Stimulated activated CD4-positive, alpha-beta T cell treated with anti-CD3 and anti-CD28 coated beads, Interleukin-12 subunit alpha, Interleukin-12 subunit beta, amount 100 ng/mL, for 4 hours (primary cell): Measurements from ENCODE around the gene YARS1.

ENCODE experiments used
- DNase-seq: peaks from one replicate; pipeline ENCODE4 v3.0.0-alpha.2; 2020

The YARS1 gene

DNA sequence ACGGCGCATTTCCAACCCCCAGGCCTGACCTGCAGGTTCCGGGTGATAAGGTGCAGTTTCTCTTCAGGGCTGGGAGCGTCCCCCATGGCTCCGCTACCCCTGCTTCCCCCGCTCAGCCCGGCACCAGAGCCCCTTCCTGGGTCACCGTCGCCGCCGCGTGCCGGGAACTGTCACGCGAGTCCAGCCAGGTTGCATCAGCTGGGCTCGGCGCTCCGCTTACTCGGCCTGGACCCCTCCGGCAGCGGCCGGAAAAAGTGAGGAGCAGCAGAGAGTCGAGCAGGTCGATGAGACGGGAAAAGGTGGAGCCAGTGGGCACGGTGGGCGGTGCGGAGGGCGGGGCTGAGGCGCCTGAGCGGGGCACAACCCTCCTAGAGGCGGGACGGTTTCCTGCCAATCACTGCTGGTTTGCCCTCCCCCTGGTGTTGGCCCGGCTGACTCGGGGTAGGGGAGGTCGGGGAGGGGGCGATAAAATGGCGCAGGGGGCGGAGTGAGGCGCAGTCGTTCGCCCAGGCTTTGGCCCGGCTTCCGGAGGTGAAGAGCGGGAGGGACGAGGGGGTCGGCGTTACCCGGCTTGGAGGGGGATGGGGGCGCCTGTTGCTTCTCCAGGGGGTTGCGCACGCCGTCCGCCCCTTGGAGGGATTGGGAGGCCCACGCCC lies at the start of gene YARS1, which contains the start of gene S100PBP:
TSS of gene YARS1 (minus strand) at position 200 of the 656 bp plus-strand sequence. CDS start at position 86, 114 bp downstream.
TSS of gene S100PBP (plus strand) at position 495 of the 656 bp plus-strand sequence. CDS start 8,447 bp downstream, outside the sequence.
- DNase-seq: peak; percentile 100

DNA sequence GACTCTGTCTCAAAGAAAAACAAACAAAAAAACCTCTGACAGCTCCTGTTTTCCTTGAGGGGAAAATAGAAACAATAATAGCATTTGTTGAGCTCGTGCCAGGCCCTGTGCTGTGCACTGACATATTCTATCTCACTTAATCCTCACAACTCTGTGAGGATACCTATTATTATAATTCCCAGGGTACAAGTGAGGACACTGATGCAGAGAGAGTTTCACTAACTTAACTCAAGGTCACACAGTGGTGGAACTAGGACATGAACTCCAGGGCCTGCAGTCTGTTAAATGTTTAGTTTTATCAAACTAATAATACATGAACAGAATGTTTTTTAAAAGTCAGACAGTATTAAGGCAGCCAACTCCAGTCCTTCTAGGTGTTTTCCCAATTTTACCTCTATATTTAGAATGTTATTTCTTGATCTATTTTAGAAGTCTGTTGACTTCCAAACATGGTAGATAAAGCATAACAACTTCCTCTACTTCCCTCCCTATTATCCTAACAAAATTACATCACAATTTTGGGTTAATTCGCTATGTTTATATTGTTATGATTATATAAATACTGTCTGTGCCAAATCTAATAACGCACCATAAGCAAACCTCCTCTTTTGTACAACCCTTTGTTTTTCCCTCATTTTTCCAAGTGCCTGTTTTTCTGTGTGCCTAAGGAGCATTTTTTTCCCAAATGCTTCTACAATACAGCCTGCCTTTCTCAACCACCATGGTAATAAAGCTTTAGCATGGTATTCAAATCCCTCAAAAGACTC lies 48.7 kb upstream of the YARS1 start:
- DNase-seq: no peak

DNA sequence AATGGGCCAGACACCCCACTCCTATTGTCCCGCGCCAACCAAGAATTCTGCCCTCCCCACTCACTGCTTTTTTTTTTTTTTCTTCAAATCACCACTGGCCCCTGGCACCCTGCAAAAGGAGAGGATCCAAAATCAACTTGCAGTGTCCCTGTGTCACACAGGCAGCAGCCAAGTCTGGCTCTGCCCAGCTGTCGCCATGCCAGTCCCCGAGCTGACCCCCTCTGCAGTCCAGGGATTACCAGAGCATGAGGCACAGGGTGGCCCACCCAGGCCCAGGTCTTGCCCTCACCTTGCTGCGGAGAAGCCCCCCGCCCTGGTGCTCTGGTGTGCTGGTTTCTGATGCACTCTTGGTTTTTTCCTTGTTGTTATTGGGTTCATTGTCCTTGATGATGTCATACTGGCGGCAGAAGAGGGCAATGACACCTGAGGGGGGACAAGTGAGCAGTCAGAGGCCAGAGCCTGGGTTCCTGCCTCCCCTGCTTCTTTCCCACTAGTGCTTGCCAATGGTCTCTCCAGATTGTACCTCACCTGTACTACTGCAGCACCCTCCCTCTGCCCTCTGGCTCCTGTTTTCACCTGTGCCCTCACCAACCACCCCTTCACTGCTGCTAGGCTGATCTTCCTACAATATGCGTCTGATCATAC lies 47.3 kb upstream of the YARS1 start:
- no peak for DNase-seq

DNA sequence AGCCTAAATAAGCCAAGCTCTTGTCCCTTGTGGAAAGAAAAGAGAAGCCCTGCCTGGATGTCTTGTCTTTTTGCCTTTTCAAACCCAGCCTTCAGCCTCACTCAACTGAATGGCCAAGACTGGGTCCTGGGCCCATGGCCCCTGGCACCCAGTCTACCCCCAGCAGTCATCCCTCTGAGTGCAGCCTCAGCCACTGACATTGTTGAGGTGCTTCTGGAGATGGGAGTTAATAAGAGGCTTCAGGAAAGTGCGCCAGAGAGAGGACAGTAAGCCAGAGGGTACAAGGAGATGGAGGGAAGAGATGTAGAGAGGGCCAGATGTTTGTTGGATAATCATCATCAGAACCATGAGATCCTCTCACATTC lies 46.7 kb upstream of the YARS1 start:
- DNase-seq: no peak

DNA sequence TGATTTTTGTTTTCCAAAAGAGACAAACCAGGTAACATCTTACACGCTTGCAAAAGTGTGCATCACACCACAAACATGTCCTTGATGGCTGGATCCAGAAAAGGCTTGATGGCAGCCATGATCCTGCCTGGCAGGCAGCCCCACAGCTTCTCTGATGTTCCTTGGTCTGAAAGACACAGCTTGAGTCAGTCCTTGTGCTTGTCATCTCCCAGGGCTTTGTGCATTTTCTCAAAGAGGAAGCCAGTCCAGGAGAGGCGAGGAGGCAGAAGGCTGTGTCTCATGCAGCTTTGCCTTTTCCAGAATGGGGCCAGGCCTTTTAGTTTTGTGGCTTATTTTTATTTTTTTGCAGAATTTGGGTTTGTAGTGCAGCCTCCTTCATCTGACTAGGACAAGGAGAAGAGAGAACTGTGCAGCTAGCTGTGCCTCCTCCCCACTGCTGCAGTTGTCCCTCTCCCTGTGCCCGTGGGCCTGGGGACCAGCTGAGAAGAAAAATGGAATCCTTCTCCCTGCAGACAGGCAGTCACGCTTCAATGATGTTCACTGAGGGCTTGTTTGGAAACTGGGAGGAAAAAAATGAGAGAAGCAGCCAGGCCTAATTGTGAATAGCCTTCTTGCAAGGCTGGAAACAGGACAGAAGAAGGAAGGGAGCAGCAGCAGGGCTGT lies 46.2 kb upstream of the YARS1 start:
- DNase-seq: no peak

DNA sequence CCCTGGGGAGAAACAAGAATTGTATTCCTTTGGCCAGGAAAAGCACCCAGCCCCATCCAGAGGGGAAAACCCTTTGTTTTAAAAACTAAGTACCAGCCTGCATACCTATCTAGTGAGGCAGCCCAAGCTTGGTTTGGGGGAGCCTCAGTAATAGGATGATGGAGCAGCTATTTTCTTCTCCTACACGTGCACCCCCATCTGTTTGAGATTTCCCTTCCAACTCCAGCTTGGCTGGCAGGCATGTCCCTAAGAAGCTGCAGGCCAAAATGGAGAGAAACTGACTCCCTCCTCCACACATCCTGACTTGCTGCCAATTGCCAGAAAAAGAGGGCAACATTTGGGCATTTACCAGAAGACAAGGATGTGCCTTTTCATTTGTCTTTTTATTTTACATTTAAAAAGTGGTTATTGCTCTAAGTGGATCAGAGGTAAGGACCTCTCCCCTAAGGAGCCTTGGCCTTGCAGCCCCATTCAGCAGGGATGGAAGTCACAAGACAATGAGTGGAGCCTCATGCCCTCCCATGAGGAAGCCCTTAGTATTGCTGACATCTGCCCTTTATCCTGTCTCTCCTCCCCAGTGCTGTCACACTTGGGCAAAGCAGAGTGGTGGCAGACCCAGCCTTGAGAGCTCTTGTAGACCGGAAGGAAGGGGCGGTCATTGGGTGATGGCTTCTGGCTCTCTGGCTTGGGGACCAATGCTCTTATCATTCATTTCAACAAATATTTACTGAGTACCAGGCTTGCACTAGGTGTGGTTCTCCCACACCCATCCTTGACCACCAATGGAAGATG lies 44.9 kb upstream of the YARS1 start:
- no peak for DNase-seq

DNA sequence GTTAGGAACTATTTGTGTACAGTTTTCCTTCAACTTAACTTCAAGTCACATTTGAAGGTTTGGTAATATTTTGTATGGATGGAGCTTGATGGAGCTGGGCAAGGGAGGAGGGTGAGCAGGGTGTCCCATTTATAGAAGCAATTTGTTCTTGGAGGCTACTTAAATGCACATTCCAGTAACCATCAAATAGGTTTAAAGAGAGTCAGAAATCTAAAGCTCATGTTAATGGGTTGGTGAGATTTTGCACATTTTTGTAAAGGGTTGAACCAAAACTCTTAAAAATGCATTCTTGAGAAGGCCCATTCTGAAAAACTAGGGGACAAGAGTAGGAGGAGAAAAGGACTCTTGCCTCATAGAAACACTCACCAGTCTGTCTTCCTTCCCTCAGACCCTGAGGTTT lies 43.4 kb upstream of the YARS1 start:
- DNase-seq: no peak

DNA sequence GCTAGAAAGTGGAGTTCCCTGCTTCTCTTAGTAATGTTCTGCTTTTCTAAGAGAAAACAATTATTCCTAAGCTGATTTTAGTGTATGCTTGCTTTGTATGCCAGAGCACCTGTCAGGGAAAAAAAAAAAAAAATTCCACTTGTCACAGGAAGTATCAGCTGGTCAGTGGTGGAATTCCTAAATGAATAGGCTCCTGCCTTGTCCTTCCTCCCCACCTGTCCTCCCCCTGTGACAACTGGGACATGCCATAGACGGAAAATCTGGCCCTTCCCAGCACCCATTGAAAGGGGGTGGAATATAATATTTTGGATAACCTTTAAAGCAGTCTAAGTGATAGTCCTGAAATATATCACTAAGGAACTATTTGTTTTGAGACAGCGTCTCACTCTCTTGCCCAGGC lies 42.8 kb upstream of the YARS1 start:
- no peak for DNase-seq

DNA sequence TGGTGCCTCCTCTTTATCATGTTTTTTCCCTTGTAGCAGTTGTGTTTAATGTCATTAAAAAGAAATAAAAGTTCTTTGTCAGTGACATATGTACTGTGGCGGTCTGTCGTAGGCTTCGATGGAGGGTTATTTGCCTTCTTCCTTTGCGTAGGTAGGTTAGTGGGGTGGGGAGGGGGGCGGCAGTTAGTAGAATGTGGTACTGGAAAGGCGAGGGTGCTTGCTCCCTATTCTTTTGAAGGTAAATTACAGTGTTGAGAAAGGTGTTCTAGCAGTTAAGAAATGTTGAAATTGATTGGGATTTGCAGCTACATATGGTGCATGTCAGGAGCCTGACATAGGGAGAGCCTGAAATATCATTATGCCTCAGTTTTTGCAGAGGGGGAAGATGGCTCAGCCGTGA lies 41.6 kb upstream of the YARS1 start:
- DNase-seq: no peak

DNA sequence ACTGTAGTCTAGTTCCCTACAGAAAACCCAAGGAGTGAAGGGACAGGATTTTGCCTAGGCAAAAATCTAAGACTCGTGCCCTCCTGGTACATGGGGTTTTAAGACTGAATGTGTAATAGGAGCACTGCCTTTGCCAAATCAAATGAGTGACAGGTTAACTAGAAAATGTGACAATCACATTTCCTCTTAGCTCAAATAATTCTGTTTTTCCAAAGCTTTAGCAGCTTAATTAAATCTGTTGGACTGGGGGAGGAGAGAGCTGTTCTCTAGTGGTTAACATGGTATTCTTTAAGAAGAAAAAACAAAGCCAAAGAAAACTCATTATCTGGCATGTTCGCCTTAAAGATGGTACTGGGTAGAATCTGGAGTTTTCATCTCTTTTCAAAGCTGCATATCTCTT lies 41.0 kb upstream of the YARS1 start:
- DNase-seq: no peak

DNA sequence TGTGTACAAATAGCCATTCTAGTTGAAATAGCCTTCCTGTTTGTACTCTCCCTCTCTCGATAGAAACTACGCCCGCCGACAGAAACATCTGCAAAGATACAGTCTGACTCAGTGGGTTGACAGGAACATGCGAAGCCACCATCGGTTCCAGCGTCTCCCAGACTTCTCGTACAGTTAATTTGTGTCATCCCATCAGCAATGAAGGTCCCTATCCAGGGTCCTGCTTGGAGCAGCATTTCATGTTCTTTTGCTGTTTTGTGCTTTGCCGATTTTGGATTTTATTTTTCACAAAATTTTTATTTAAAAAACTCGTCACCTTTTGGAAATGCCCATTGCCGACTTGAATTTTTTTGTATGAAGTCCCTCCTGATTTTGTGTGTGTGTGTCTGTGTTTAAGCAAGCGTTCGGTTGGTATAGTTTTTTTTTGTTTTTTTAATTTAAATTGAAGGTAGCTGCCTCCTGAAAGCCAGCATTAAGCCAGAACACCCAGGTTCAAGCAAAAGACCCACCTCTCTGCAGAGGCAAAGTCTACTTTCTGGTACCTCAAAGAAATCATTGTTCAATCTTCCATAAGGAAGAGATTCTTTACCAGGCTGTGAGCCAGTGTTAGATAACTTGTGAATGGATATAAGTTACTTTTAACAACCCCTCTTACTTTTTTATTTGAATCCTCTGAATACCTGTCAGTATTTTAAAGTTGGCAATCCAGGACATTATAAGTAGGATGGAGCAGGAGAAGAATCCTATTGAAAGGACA lies 38.9 kb upstream of the YARS1 start:
- no peak for DNase-seq

DNA sequence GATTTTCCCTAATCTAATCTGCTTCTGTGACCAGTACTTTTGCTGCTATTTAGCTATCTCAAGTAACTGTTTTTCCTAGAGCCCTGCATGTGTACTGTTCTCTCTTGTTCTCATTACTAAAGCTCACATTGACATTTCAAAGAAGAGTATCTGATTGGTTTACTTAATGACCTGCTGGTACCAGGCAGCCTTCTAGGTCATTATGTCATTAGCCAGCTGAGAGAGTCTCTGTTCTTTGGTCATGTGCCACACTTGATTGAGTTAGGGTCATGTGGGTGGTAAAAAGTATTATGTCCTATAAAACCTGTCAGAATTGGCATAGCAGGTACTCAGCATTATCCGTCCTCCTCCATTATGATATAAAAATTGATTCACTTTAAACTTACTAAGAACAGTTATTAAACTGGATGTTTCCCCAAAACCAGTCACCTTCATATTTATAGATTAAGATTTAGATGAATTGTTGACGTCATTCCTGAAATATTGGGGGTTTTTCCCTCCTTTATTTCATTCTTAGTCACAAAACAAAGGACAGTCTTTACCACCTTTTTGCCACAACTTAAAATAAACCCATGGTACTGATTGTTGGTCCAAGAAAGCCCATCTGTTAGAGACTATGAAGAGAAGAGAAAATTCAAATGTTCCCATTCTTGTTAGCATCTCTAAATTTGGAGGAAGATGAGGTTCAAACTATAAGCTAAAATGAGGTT lies 31.4 kb upstream of the YARS1 start:
- DNase-seq: no peak

DNA sequence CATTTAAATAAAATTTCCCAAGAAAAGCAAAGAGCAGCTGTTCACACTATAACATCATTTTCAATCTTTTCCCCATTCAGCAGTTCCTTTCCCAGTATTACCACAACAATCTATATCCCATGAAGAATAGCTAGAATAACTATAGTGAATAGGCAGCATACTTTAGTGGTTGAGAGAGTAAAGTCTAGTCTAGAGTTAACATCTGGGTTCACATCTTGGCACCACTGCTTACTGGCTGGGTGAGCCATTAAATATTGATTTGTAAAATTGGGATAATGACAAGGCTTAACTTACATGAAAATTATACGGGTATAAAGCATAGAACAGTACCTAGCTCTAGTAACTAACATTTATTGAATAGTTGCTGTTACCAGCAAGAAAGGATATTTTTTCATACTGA lies 14.7 kb upstream of the YARS1 start:
- DNase-seq: no peak

DNA sequence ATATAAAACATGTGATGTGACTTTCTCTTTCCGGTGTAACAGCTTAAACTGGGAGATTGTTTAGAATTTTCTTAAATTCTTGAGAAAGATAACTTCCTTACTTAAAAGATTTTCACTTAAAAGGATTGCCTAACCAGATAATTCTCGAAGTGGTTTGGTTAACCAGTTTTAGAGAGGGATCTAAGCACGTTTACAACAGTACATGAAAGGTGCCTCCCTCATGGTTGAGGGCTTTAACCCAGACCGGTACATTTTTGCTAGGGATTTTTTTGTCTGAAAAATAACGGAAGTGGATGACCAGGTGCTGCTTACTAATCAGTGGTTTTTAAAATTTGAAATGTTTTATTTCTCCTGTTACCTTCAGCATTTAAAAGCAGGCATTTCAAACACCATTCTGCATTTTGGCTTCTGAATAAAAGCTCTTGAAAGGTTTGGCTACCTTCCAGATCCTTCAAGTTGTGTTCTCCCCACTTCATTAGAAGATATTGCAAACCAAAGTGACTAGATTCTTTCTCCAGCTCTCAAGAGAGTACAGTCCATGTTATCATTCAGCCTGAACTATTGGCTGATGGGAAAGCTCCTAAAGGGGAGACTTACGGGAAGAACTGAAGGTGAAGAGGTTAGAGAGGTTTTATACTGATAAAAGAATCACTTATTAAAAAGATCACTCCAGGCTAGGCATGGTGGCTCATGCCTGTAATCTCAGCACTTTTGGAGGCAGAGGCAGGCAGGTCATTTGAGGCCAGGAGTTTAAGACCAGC lies 13.1 kb upstream of the YARS1 start:
- DNase-seq: no peak

DNA sequence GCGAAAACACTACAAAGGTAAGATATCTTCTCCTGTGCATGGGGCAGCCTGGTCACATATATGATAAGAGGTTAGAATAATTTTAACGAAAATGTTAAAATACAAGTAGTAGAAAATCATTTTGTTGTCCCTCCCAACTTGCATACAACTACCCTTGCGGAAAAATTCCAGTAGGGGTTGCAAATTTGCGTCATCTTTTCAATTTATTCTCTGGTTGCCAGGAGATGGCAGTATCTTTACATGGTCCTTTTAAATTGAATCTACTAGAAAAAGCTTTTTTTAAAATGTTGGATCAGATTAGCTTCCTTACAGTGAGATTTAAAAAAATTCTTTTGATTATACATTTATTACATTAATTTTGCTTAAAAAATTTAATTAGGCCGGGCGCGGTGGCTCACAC lies 11.2 kb upstream of the YARS1 start:
- no peak for DNase-seq

DNA sequence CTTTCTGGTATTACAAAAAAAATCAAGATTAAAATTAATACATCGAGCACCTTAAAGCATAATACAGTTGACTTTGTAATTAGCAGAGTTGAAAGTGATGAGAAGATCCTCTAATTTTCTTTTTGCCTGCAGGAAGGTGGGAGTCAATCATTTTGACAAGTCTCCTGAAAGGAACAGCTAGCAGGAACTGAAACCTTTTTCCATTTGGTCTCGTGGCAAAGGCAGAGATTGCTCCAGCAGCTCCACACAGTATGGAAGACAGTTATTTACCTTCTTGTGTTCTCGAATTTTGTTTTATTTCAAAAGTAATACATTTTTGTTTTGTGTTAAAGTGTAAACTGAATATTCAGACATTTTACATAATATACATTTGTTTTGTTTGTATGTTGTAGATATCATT lies 8.0 kb upstream of the YARS1 start:
- DNase-seq: no peak

DNA sequence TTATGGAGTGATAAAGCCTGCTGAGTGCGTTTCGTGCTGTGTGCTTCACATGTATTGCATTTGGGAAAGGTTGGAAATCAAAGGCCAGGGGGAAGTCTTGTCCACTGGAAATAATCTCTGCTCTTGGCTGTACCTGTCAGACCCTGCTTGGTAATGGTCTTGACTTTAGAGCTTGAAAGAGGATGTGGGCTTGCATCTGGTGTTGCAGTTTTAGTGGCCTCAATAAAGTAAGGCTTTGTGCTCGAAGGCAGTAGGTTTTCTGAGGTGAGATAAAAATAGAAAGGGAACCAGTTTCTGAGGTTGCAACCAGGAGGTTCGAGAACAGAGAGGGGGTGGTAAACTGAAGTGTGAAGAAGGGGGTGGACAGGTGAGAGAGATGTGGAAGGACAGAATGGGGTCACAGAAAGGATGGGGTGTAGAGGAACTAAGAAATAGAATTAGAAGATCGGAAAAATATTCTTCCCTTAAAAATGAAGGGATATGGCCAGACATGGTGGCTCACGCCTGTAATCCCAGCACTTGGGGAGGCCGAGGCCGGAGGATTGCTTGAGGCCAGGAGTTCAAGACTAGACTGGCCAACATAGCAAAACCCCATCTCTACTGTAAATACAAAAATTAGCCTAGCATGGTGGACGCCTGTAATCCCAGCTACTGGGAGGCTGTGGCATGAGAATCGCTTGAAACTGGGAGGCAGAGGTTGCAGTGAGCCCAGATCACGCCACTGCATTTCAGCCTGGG lies 1.8 kb upstream of the YARS1 start:
- no peak for DNase-seq

DNA sequence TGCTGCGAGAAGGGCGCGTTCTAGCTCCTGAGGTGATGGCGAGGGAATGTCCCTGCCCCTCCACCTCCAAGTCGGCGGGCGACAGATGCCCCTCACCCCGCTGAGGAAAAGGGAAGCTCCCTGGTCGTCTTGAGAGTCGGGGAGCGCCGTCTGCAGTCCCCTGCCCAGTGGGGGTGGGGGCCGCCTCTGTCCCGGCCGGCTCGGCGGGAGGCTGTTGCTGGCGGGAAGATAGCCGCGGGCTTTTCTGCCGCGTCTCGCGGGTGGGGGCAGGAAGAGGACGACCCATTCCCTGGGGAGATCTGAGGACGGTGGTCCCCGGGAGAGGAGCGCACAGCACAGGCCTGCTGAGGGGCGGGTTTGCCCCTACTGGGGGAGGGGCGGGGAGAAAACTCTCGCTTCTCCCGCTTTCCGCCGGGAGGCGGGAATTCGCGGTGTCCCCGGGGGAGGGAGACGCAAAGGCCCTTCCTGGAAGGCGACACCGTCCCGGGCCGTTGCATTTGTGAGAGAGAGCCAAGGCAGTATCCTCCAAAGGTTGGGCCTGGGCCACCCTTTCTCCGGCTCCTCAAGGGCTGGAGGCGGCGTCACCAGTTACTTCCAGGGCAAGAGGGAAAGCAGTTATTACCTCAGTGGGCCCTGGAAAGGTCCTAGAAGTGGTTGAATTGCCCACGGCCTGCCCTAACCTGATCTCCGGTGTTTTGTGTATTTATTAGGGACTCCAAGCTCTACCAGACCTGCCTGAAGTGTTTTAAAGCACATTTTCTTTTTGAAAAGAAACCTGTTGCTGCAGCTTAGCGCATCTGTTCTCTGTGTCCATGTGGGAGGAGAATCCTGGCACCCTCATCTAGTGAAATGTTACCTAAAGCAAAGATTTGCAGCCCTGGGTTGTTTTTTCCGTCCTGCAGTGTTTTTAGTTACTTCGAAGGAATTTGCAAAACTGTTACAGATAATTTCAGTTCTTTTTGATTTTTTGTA lies 943 bp upstream of the YARS1 start:
- DNase-seq: peak; percentile 30
